SJSA1 (cell line): Measurements from ENCODE around the gene TMEM223. TPM values are rescaled to one million over a fixed set of nuclear protein-coding genes. Genes with fewer than 3 reads are reported as not detected.

Experiments used
- DNase-seq, 2 experiments: peaks; one replicate each; pipeline ENCODE4 v3.0.0-alpha.2; 2015 to 2020; ENCODE audit warnings: low spot score in 2 of 2, low read depth in 1 of 2
- H3K27ac ChIP-seq: fragments of 250-450 bp; sonication (Bioruptor Pico); 2 replicates; pipeline ENCODE4 v1.5.1; 2020; ENCODE audit warnings: mild to moderate bottlenecking, moderate library complexity
- H3K27me3 ChIP-seq: fragments of 250-450 bp; sonication (Bioruptor Pico); replicated peaks from 2 replicates; pipeline ENCODE4 v1.5.1; 2020; ENCODE audit warnings: mild to moderate bottlenecking, moderate library complexity
- H3K36me3 ChIP-seq: fragments of 250-450 bp; sonication (Bioruptor Pico); 2 replicates; pipeline ENCODE4 v1.5.1; 2020; ENCODE audit warnings: mild to moderate bottlenecking
- H3K4me1 ChIP-seq: fragments of 250-450 bp; sonication (Bioruptor Pico); replicated peaks from 2 replicates; pipeline ENCODE4 v1.6.1; 2021; ENCODE audit warnings: mild to moderate bottlenecking
- H3K4me3 ChIP-seq: fragments of 250-450 bp; sonication (Bioruptor Pico); 2 replicates; pipeline ENCODE4 v1.5.1; 2020; ENCODE audit warnings: mild to moderate bottlenecking
- H3K9me3 ChIP-seq: fragments of 250-450 bp; sonication (Bioruptor Pico); replicated peaks from 2 replicates; pipeline ENCODE4 v1.5.1; 2020; ENCODE audit warnings: mild to moderate bottlenecking
- total RNA-seq: library from RNA; depleted of rRNA; stranded (reverse); fragments of >200 nt; shearing (Covaris generic); gene quantifications from 2 replicates; pipeline ENCODE4 v1.2.3, GENCODE V29; 2014

Gene TMEM223
- total RNA-seq, 1 experiment from 2014 or later = 42.4 TPM

GRCh38 chr11:62811659-62812058 is 19.9 kb upstream of the TMEM223 start:
- Histone ChIP-seq H3K4me1 (no peaks in the 10 kb centered on the region), H3K27ac (no peak overlapping the region)

GRCh38 chr11:62810748-62811147 is 18.9 kb upstream of the TMEM223 start:
- H3K4me1 ChIP-seq = 0 out of 2 replicates have a peak, but pooled peaks cover under 1% of the 10 kb centered on the region
- H3K4me3 ChIP-seq = no peak overlapping the region
- H3K27me3 ChIP-seq = no peaks in the 10 kb centered on the region
- no peak overlapping the region for H3K27ac ChIP-seq
- peaks cover 30% of the 10 kb centered on the region for H3K36me3 ChIP-seq
- H3K9me3 ChIP-seq = no peaks in the 10 kb centered on the region
- DNase-seq = no peak

More at GRCh38 chr11:62811659-62812058, 19.9 kb upstream of the TMEM223 start:
- peaks cover 37% of the 10 kb centered on the region for H3K36me3 ChIP-seq
- no peak for DNase-seq
- H3K27me3 ChIP-seq = no peaks in the 10 kb centered on the region
- H3K4me3 ChIP-seq = no peak overlapping the region
- H3K9me3 ChIP-seq = no peaks in the 10 kb centered on the region

GRCh38 chr11:62806611-62807121 is 14.9 kb upstream of the TMEM223 start:
- DNase-seq = no peak
- Histone ChIP-seq H3K36me3 (peaks cover 35% of the 10 kb centered on the region), H3K4me3 (no peak overlapping the region), H3K27me3 (no peaks in the 10 kb centered on the region), H3K9me3 (no peaks in the 10 kb centered on the region), H3K27ac (no peak overlapping the region), H3K4me1 (peaks cover 12% of the 10 kb centered on the region)

- H3K4me1 ChIP-seq = peaks cover 12% of the 10 kb centered on the region
- no peak for DNase-seq
- H3K9me3 ChIP-seq = no peaks in the 10 kb centered on the region
- no peak overlapping the region for H3K27ac ChIP-seq
- H3K4me3 ChIP-seq = peak overlapping the region; percentile 77
- peaks cover 42% of the 10 kb centered on the region for H3K36me3 ChIP-seq
- H3K27me3 ChIP-seq = no peaks in the 10 kb centered on the region
Observed at GRCh38 chr11:62805961-62806441, 14.2 kb upstream of the TMEM223 start.

- Histone ChIP-seq H3K27me3 (no peaks in the 10 kb centered on the region), H3K4me3 (peak within 1 kb of the TSS; percentile 77), H3K9me3 (no peaks in the 10 kb centered on the region), H3K36me3 (peaks cover 49% of the 10 kb centered on the region), H3K27ac (peak within 1 kb of the TSS; percentile 61), H3K4me1 (peaks cover 12% of the 10 kb centered on the region)
- peak; percentile 97 to 98 for DNase-seq
Observed at GRCh38 chr11:62805076-62805892, 13.5 kb upstream of the TMEM223 start, which contains the start of gene NXF1. TSS of gene NXF1 (minus strand) at chr11:62805440. CDS start at chr11:62805356, 84 bp downstream.

- DNase-seq = peak in 1 of 2 experiments; percentile 71
Observed at GRCh38 chr11:62804310-62805075, 12.7 kb upstream of the TMEM223 start.

GRCh38 chr11:62801071-62801470 is 9.3 kb upstream of the TMEM223 start:
- Histone ChIP-seq H3K4me3 (no peak overlapping the region), H3K9me3 (no peaks in the 10 kb centered on the region), H3K27ac (no peak overlapping the region), H3K27me3 (no peaks in the 10 kb centered on the region), H3K36me3 (peaks cover 86% of the 10 kb centered on the region), H3K4me1 (peaks cover 12% of the 10 kb centered on the region)
- no peak for DNase-seq

More at GRCh38 chr11:62804310-62805075, 12.7 kb upstream of the TMEM223 start:
- H3K36me3 ChIP-seq = peaks cover 57% of the 10 kb centered on the region
- peak overlapping the region; percentile 61 for H3K27ac ChIP-seq
- H3K27me3 ChIP-seq = no peaks in the 10 kb centered on the region
- H3K4me3 ChIP-seq = peak overlapping the region; percentile 77
- H3K4me1 ChIP-seq = peaks cover 12% of the 10 kb centered on the region
- no peaks in the 10 kb centered on the region for H3K9me3 ChIP-seq

GRCh38 chr11:62799486-62799885 is 7.7 kb upstream of the TMEM223 start:
- DNase-seq = no peak
- Histone ChIP-seq H3K4me3 (no peak overlapping the region), H3K4me1 (peaks cover 9% of the 10 kb centered on the region), H3K9me3 (no peaks in the 10 kb centered on the region), H3K27me3 (no peaks in the 10 kb centered on the region), H3K36me3 (peaks cover 98% of the 10 kb centered on the region), H3K27ac (no peak overlapping the region)

GRCh38 chr11:62796281-62796680 is 4.5 kb upstream of the TMEM223 start:
- Histone ChIP-seq H3K4me3 (no peak overlapping the region), H3K4me1 (peaks cover 6% of the 10 kb centered on the region), H3K27me3 (no peaks in the 10 kb centered on the region), H3K36me3 (peaks cover 98% of the 10 kb centered on the region), H3K27ac (no peak overlapping the region), H3K9me3 (no peaks in the 10 kb centered on the region)
- DNase-seq = no peak

GRCh38 chr11:62794201-62794775 is 2.5 kb upstream of the TMEM223 start:
- H3K9me3 ChIP-seq = no peaks in the 10 kb centered on the region
- H3K36me3 ChIP-seq = peaks cover 95% of the 10 kb centered on the region
- no peaks in the 10 kb centered on the region for H3K27me3 ChIP-seq
- H3K4me3 ChIP-seq = no peak overlapping the region
- no peak overlapping the region for H3K27ac ChIP-seq
- H3K4me1 ChIP-seq = peaks cover 10% of the 10 kb centered on the region
- DNase-seq = no peak

GRCh38 chr11:62792202-62792575 is 383 bp upstream of the TMEM223 start:
- Histone ChIP-seq H3K4me3 (peak overlapping the region; percentile 84), H3K4me1 (peaks cover 18% of the 10 kb centered on the region), H3K9me3 (no peaks in the 10 kb centered on the region), H3K27ac (no peak overlapping the region), H3K27me3 (no peaks in the 10 kb centered on the region), H3K36me3 (peaks cover 95% of the 10 kb centered on the region)
- no peak for DNase-seq

- no peak for DNase-seq
- 0 out of 2 replicates have a peak, but pooled peaks cover 2% of the 10 kb centered on the region for H3K9me3 ChIP-seq
- H3K4me3 ChIP-seq = no peak overlapping the region
- peaks cover 89% of the 10 kb centered on the region for H3K36me3 ChIP-seq
- H3K27ac ChIP-seq = no peak overlapping the region
- H3K27me3 ChIP-seq = no peaks in the 10 kb centered on the region
- H3K4me1 ChIP-seq = peaks cover 31% of the 10 kb centered on the region
Observed at GRCh38 chr11:62789576-62789975, 2.2 kb downstream of the TMEM223 start.

GRCh38 chr11:62788991-62789390 is 2.8 kb downstream of the TMEM223 start:
- no peak overlapping the region for H3K4me3 ChIP-seq
- no peak for DNase-seq
- peaks cover 87% of the 10 kb centered on the region for H3K36me3 ChIP-seq
- no peak overlapping the region for H3K27ac ChIP-seq
- H3K9me3 ChIP-seq = 0 out of 2 replicates have a peak, but pooled peaks cover 2% of the 10 kb centered on the region
- H3K4me1 ChIP-seq = peaks cover 31% of the 10 kb centered on the region
- no peaks in the 10 kb centered on the region for H3K27me3 ChIP-seq
